GM10266 (cell line): ENCODE measurements around the gene PDE8B.

Source experiments
- DNase-seq: peaks from one replicate; pipeline ENCODE4 v3.0.0; 2012; ENCODE audit errors: extremely low spot score
- CTCF ChIP-seq: IDR thresholded peaks from 2 replicates; pipeline ENCODE4 v1.5.1; 2012; ENCODE audit warnings: mild to moderate bottlenecking, low read depth; ENCODE audit not compliant: control insufficient read depth, insufficient read depth; ENCODE audit errors: missing control alignments

The PDE8B gene

GRCh38 chr5:77333036-77333435 is 122.6 kb downstream of the PDE8B start:
- no peak for TF ChIP-seq CTCF
- DNase-seq: no peak

- DNase-seq: no peak
- no peak for TF ChIP-seq CTCF
Measured at GRCh38 chr5:77333451-77334123, 123.1 kb downstream of the PDE8B start.

GRCh38 chr5:77337246-77337645 is 126.8 kb downstream of the PDE8B start:
- no peak for TF ChIP-seq CTCF
- DNase-seq: no peak

- DNase-seq: no peak
- TF ChIP-seq CTCF: no peak
Measured at GRCh38 chr5:77337686-77338085, 127.2 kb downstream of the PDE8B start.

GRCh38 chr5:77339337-77339890 is 128.9 kb downstream of the PDE8B start:
- no peak for TF ChIP-seq CTCF
- DNase-seq: no peak

GRCh38 chr5:77343165-77343564 is 132.7 kb downstream of the PDE8B start:
- no peak for DNase-seq
- no peak for TF ChIP-seq CTCF

- no peak for DNase-seq
- TF ChIP-seq CTCF: no peak
Measured at GRCh38 chr5:77347435-77348098, 137.1 kb downstream of the PDE8B start.
